Activated CD8-positive, alpha-beta memory T cell treated with anti-CD3 and anti-CD28 coated beads, Interleukin-2, amount 50 U/mL, for 24 hours (primary cell): Measurements from ENCODE around the gene CLDN22.

ENCODE experiments used
- DNase-seq: peaks from one replicate; pipeline ENCODE4 v3.0.0-alpha.2; 2020; ENCODE audit errors: extremely low read depth

The CLDN22 gene

DNA sequence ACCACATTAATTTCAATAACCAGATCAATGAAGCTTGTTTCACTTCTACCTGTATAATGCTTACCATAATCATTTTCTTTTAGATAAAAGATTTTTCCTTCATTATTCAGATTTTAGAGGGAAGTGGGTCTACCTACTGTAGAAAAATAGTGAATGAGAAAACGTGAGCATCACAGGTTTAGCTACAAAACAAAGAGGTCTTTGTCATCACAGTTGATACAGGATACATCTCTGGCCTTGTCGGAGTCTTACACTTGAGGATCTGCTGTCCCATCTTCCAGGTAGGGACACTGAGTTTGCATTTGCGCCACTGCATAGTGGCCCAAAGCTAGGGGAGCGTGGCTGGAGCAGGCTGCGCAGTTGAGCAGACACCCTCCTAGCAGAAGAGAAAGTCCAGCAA is 1.4 kb upstream of the CLDN22 start:
- no peak for DNase-seq

DNA sequence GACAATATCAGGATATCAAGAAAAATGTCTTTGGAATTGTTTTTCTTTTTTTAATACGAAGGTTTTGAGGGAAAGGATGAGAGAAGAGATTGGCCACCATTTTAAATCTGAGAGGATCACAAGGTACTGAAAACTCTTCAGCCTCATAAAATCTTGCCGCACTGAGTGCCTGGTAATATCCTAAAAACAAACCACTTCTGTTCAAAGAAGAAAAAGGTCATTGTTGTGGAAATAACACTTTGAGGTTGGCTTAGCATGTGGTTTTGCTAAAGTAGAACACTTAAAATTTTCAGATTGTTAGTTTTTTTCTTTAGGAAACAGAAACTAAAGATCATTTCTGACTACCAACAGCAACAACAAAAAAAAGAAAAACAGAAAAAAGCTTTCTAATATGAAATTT is 1.0 kb upstream of the CLDN22 start:
- no peak for DNase-seq

DNA sequence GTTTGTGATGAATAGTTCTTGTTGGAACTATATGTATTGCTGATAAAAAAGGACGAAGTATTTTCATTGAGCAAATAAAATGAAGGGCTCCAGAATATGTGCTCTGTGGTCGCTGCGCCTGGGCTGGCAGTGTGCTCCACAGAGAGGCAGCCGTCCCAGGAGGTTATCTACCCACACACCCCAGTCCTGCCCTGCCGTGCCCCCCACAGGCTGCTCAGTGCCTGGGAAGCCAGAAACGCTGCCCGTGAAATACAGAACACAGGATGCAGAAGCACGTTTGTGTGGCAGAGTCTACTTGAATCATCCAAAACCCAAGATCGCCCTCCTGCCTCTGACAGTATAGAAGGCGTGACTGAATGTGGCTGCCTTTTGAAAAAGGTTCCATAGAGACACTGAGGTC is 1.4 kb downstream of the CLDN22 start:
- DNase-seq: no peak

DNA sequence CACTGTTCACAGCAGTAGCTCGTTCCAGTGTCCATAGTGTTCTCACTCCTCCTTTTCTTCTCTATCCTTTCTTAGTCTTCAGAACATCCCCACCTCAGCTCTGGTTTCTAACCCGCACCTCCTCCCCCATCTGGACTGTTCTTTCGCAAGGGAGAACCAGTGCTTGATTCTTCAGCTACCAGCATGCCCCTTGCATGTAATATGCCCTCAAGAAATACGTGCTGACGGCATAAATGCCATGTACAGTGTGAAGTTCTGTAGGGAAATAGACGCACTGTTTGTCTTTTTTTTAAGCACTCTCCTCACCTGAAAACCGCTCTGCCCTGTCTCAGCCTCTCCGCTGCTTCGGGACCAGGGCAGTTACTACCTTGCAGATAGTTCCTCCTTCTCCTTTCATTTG is 5.3 kb downstream of the CLDN22 start:
- no peak for DNase-seq

DNA sequence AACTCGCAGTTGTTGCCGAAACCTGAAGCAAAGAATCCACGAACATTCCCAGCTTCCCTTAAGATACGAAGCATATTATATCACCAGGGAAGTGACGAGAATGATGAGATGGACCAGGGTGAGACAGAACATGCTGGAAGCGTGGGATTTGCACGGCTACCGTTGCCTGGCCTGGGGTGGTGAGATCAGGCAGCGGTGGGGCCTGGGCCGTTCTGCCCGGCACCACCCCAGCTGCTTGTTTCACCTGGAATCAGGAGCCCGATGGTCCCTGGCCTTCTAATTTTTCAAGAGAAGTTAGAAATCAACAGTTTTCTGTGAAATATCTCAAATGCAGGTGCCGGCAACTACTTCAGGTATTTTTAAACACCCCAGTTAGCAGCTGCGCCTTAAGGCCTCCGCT is 5.7 kb downstream of the CLDN22 start:
- no peak for DNase-seq

DNA sequence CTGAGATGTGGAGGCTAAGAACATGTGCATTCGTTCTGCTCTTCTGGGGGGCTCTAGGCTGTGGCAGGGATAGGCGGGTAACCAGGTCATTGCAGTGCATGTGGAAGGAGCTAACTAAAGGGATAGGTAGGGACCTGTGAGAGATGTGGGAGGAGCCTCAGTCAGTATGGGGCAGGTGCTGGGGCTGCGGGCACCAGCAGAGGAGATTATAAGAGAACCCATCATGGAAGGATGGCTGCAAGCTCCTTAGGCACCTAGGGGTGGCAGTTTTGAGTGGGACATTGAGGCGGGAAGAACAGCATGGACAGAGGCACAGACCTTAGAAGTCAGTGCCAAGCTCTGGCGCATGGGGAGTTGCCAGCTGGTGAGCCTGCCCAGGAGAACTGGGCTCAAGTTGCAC is 7.2 kb downstream of the CLDN22 start:
- DNase-seq: no peak

DNA sequence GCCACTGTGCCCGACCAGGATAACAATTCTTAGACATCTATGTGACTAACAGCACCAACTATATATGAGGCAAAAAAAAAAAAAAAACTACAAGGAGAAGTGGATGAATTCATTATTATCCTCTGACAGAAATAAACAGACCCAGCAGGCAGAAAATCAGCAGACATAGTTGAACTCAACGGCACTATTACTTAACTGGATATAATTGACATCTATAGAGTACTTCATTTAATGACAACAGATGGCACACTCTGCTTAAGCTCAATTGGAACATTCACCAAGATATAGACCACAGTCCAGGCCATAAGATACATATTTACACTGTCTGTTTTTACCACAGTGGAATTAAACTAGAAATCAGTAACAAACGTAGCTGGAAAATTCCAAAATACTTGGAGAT is 13.3 kb downstream of the CLDN22 start:
- DNase-seq: no peak

DNA sequence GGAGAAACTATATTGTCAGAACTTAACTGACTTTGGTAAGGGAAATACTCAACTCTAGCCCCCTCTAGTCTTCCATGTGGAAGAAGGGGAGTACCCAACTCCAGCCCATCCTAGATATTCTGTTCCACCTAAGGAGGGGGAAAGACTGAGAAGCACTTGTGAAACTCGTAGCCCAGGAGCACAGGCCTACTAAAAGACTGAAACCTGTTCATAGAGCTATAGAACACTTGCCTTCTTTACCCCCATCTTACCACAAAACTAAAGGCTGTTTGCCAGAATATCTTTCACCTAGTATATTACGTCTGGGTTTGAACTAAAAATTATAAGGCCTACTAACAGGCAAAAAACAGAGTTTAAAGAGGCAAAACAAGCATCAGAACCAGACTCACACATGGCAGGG is 15.5 kb downstream of the CLDN22 start:
- DNase-seq: no peak

DNA sequence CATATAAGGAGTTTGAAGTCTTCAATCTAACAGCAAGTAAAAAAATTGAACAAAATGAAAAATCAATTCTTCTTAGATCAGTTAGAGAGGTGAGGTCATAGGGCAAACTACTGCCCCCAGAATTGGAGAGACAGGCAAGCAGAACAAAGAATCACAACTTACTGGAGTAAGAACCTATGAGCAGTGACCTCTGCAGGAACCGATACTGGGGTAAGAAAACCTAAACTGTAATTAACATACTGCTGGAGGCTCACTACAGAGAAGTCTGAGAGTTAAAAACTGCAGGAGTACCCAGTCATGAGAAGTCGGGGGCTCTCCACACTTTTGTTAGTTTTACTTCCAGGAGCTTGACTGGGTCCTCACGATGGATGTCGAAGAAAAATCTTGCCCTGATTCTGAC is 16.0 kb downstream of the CLDN22 start:
- DNase-seq: no peak

DNA sequence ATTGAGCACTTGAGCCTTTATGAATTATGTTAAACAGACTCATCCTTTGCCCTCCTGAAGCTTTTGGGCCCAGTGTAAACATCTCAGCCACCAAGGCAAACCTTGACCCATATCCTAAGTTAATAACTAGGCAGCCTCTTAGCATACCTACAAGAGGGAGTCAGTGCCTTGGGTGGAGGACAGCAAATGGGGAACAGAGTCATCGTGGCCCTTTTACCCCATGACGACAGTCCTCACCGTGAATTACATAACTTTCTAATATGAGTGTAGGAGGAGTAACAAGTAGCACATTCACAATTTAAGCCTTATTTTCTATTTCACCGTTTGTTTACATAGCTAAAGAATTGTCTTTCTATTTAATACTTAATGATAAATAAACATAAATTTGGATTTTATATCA is 16.8 kb downstream of the CLDN22 start:
- DNase-seq: no peak

DNA sequence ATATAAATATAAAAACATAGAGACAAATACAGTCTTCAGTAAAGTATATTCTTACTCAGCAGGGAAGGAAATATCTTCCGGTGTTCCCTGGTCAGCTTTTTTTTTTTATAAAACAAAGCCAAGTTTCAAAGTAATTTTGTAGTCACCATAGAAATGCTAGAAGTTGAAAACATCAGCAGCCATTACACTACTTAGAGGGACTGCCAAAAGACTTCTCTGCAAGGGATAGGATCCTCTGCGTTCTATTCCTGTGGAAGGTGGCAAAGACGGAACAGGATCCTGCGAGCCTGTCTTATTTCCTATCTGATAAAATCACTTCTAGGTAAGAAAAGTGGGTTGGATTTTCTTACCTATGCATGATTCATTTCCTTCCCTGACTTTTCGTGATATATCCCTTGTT is 19.4 kb downstream of the CLDN22 start:
- no peak for DNase-seq

DNA sequence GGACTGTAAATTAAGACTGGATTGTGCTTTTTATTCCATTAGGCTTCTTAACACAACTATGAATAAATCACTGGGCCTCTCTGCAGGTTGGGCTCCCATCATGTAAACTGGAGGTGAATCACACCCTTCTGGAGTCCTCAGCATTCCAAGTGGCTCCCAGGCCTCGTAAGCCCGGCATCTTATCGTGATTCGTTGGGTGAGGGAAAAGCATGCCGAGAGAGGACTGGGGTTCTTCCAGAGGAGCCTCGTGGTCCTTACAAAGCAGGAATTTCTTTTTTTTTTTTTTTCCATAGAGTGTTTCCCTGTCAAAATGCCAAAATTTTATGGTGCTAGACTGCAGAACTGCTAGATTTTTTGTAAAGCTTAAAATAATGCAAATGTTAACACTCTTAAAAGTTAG is 20.0 kb downstream of the CLDN22 start:
- DNase-seq: no peak

DNA sequence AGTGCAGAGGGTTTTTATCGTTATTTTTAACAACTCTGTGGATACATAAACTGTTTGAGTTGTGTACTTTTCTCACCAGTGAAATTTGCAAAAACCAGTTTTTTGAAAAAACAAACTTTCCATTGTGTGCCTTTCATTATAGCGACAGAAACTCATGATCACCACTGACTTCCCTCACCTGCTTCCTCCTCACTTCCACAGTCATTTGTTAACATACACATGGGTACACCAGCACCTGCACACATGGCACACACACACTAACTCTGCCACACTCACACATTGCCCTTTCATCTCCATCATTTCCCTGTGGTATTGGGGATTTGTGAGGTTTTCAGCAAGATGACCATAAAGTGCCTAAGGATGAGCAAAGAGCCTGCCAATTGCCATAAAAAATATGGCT is 20.6 kb downstream of the CLDN22 start:
- no peak for DNase-seq

DNA sequence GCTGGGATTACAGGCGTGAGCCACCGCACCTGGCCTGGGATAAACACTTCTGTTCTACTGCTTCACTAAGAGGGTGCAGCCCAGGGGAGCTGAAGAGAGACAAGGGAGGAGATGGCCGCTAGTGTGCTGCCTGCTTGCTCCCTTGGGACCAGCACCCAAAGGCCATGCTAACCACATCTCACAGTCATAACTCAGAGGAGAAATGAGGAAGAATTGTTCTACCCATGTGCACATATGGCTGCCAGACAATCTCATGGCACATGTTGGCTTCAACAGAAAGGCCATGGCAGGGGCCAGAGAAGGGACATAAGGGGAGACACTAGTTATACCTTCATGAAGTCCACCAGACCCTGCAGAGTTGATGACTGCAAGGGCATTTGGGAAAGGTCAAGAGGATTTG is 22.4 kb downstream of the CLDN22 start:
- no peak for DNase-seq

DNA sequence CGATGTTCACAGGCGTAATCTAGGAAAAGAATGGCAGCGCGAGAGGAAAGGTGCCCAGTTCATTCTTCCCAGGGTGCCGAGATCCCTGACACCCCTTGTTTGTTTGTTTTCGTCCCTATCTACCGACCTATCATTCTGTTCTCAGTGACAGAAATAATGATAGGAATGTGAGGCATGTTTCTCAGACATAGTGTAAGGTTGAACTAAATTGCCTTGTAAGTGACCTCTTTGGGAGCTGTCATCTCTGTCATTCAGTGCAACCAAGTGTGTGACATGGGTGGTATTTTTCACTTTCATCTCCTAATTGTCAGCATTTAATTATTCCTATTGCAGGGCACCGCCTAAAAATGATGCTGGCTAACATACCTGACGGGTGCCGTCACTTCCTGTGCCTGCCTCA is 24.4 kb downstream of the CLDN22 start:
- no peak for DNase-seq

DNA sequence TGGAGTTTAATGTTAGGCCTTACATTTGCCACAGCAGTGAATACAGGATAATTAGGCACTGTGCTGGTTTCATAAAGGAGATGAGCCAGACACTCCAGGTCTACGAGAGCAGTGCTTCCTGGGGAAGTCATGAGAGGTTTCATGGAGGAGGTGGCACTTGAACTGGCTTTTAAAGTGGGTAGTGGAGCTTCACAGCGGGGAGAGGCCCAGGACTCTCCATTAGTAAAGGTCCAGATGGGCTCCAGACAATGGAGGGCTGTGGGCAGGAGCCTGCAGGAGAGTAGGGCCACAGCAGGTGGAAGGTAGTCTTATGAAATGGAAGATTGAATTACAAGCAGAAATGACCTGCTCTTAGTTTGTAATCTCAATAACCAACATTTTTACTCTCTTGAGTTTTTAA is 29.0 kb downstream of the CLDN22 start:
- DNase-seq: no peak

DNA sequence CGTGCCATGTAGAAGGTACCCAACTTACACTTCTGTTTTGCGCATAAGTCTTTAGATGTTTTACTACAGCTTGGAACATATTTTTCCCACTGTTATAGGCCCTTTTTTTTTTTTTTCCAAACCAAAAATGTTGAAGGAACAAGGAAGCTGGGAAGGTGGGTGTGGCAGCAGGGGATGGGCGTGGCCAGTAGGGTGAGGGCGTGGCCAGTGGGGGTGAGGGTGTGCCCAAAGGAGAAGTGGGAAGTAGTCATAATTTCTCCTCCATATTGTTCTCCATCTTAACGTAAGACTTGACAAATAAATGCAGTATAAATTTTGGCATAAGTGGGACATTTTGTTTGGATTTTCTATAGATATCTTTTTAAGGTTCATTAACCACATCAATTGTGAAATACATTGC is 30.4 kb downstream of the CLDN22 start:
- no peak for DNase-seq

DNA sequence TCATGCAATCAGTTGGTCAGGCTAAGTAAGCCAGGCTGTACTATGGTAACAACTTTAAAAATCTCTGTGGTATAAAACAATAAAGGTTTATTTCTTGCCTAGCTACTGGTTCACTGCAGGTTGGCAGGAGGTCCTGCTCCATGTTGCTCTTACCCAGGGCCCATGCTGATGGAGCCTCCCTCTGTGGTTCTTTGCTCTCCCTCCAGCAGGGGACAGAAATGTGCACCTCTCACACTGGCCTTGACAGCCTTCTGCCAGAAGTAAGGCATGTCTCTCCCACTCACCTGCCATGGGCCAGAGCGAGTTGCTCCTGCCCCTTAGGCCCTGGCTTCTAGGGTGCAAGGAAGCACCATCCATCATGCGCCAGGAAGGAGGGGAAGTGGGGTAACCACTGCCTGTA is 31.1 kb downstream of the CLDN22 start:
- DNase-seq: no peak

DNA sequence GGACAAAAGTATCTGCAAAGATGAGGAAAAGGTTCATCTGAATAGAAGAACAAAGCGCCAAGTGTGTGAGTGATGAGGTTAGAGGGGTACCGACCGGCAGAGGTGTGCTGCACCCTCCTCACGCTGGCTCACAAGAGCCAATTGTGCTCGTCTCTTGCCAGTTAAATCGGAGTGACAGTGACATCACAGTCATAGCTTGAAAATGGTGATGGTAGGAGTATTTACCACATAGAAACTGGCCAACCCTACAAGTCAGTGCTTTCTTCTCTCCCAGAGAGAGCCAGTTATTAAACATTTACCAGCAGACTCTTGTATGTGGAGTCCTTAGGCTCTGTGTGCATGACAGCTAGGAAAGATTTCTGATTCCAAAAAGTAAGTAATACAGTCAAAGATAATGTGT is 32.4 kb downstream of the CLDN22 start:
- no peak for DNase-seq

DNA sequence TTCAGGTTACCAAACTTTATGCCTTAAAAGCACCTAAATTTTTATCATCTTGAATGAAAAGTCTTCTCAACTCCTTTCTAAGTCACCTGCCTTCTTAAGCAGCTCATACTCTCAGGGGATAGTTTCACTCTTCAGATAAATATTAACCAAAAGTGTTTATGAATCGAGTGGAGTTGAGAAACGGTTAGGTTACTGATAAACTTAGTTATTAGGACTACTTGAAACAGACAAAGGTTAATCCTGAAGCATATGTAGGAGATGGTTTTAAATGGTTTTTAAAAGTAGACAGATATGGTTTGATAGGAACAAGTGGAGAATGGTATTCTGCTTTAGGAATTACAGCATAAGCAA is 32.8 kb downstream of the CLDN22 start:
- no peak for DNase-seq

DNA sequence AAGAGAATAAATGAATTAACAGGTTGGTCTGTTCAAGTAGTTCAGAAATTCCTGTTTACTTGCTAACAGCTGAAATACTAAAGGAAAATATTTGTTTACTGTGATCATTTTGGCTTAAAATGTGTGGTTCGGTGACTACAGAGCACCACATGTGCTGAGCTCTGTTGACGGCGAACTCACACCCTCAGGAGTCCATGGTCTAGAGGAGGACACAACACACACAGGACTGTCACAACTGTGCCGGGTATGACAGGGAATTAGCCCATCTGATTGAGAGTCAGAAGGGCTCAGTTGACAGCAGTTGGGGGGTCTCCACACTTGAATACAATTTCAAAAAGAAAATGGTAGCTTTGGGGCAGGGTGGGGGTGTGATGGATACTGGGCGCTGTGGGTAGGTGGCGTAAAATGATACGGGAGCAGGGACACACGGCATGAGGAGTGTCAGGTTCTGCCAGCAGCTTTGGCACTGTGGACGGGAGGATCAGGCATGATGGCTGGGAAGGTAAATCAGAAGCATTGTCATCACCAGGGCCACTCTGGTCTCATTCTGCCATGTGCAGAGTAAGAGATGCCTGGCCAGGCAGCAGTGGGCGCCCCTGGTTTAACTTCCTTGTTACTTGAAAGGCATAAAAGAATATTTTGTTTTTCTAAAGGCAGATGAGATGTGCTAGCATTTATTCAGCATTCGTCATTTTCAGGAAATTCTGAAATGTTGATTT is 33.3 kb downstream of the CLDN22 start:
- no peak for DNase-seq

DNA sequence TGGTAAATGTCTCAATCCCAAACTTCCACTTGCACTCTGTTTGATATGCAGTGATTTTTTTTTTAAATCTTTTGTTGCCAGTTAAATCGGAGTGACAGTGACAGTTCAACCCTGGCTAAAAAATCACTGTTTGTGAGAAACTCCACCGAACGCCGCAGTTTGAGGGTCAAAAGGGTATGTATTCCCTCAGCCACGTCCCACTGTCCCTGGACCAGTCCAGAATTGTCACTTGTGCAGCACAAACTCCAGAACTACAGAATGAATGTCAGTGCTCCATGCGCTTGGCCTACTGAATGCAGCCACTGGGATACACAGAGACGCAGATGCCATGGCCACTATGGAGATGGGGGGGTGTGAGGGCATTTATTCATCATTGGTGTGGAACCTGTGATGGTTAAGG is 34.2 kb downstream of the CLDN22 start:
- no peak for DNase-seq

DNA sequence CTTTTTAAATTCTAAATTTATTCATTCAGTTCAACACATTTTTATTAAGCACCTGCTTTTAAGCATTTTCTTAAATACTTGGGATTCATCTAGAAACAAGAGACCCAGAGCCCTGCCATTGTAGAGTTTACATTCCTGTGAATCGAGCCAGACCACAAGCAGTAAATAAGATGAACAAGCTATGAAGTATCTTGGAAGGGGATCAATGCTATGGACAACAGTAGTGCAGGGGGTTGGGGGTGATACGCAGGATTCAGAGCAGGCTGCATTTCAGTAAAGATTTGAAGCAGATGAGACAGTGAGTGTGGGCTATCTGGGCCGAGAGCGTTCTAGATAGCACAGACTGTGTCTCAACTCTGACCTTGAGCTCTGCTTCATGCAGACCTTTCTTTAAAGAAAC is 35.1 kb downstream of the CLDN22 start:
- no peak for DNase-seq

DNA sequence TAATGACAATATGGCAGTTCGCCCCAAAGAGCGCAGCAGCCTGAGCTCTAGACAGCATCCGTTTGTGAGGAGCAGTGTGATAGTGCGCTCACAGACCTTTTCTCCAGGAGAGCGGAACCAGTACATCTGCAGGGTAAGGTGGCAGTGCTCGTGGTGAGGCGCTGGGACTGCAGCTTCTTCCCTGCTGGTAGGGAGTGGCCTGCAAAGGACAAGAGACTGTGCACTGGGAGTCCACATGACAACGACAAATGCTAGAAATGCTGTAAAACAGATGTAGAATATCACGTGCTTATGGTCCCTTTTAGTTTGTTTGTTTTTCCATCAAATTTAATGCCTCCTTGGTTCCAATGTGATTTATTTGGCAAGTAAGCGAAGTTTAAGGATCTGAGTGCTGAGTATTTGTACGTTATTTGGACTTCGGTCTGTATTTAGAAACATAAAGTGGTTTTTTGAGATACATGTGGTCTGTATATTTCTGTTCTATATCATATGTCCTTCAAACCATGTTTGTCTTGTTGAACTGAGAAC is 35.8 kb downstream of the CLDN22 start:
- DNase-seq: no peak
